SK-N-MC (cell line): ENCODE data around the gene FOXO1.
A peak's percentile ranks its signal among the peaks of the same experiment; 100 is the strongest.

Experiments
- DNase-seq: peaks from one replicate; pipeline ENCODE4 v3.0.0-alpha.2; 2011; ENCODE audit warnings: low read depth, low spot score
- H3K27ac ChIP-seq: fragments of 200-600 bp; sonication (generic); 2 replicates; pipeline ENCODE4 v1.5.1; 2016; ENCODE audit warnings: mixed run types
- H3K36me3 ChIP-seq: fragments of 200-600 bp; sonication (generic); 2 replicates; pipeline ENCODE4 v1.6.1; 2017; ENCODE audit warnings: antibody characterized with exemption, low read length, mixed read lengths; ENCODE audit not compliant: insufficient read depth
- H3K4me3 ChIP-seq: fragments of 200-600 bp; sonication (generic); 2 replicates; pipeline ENCODE4 v1.5.1; 2016
- H3K9ac ChIP-seq: fragments of 200-600 bp; sonication (generic); 2 replicates; pipeline ENCODE4 v1.8.0; 2017; ENCODE audit warnings: mixed run types, mixed read lengths; ENCODE audit not compliant: insufficient read length
- H3K9me3 ChIP-seq: fragments of 200-600 bp; sonication (generic); 2 replicates; pipeline ENCODE4 v1.6.1; 2017; ENCODE audit warnings: low read depth, mild to moderate bottlenecking, antibody characterized with exemption, low read length, moderate library complexity, mixed read lengths
- EZH2 ChIP-seq: fragments of 200-600 bp; sonication (generic); IDR thresholded peaks from one replicate; pipeline ENCODE4 v1.6.1; 2017; ENCODE audit warnings: antibody characterized with exemption
- FOXP2 ChIP-seq: optimal IDR thresholded peaks from 2 replicates; pipeline ENCODE3; 2011; ENCODE audit warnings: mild to moderate bottlenecking, moderate library complexity; ENCODE audit not compliant: insufficient read depth; ENCODE audit errors: extremely low read length, control extremely low read depth
- POLR2AphosphoS5 ChIP-seq: IDR thresholded peaks from 2 replicates; pipeline ENCODE4 v1.6.1; 2012; ENCODE audit warnings: mild to moderate bottlenecking, low read depth, low read length, borderline replicate concordance

FOXO1 gene

GRCh38 chr13:40651866-40652587 is 14.4 kb downstream of the FOXO1 start:
- Histone ChIP-seq H3K27ac (no peak overlapping the region), H3K4me3 (no peak overlapping the region), H3K36me3 (no peaks in the 10 kb centered on the region), H3K9me3 (no peaks in the 10 kb centered on the region), H3K9ac (no peak overlapping the region)
- no peak for DNase-seq
- TF ChIP-seq POLR2AphosphoS5, result no peak
- no peak for TF ChIP-seq FOXP2
- no peak for TF ChIP-seq EZH2

GRCh38 chr13:40648841-40649240 is 17.6 kb downstream of the FOXO1 start:
- Histone ChIP-seq H3K9me3 (no peaks in the 10 kb centered on the region), H3K27ac (peak overlapping the region; percentile 87), H3K4me3 (no peak overlapping the region), H3K9ac (no peak overlapping the region), H3K36me3 (no peaks in the 10 kb centered on the region)
- TF ChIP-seq POLR2AphosphoS5 (no peak), EZH2 (no peak), FOXP2 (no peak)
- DNase-seq, result no peak

GRCh38 chr13:40648040-40648439 is 18.4 kb downstream of the FOXO1 start:
- Histone ChIP-seq H3K9me3 (no peaks in the 10 kb centered on the region), H3K27ac (peak overlapping the region; percentile 23; the same call in 1 of the 2 replicates), H3K4me3 (no peak overlapping the region), H3K36me3 (no peaks in the 10 kb centered on the region), H3K9ac (no peak overlapping the region)
- DNase-seq, result no peak
- TF ChIP-seq FOXP2 (no peak), EZH2 (no peak), POLR2AphosphoS5 (no peak)

- TF ChIP-seq POLR2AphosphoS5, result no peak
- no peak for TF ChIP-seq FOXP2
- TF ChIP-seq EZH2, result no peak
- Histone ChIP-seq H3K9me3 (no peaks in the 10 kb centered on the region), H3K9ac (no peak overlapping the region), H3K36me3 (no peaks in the 10 kb centered on the region), H3K4me3 (no peak overlapping the region), H3K27ac (no peak overlapping the region)
- no peak for DNase-seq
These were observed 21.4 kb downstream of the FOXO1 start for GRCh38 chr13:40644838-40645604.

GRCh38 chr13:40640845-40641458 is 25.5 kb downstream of the FOXO1 start:
- Histone ChIP-seq H3K4me3 (no peak overlapping the region), H3K9ac (no peak overlapping the region), H3K36me3 (no peaks in the 10 kb centered on the region), H3K9me3 (no peaks in the 10 kb centered on the region), H3K27ac (no peak overlapping the region)
- DNase-seq, result no peak
- TF ChIP-seq FOXP2, result no peak
- no peak for TF ChIP-seq EZH2
- TF ChIP-seq POLR2AphosphoS5, result no peak

GRCh38 chr13:40640202-40640601 is 26.2 kb downstream of the FOXO1 start:
- Histone ChIP-seq H3K9me3 (no peaks in the 10 kb centered on the region), H3K4me3 (no peak overlapping the region), H3K9ac (no peak overlapping the region), H3K27ac (no peak overlapping the region), H3K36me3 (no peaks in the 10 kb centered on the region)
- DNase-seq, result no peak
- TF ChIP-seq FOXP2, result no peak

- no peak overlapping the region for H3K27ac ChIP-seq
- H3K36me3 ChIP-seq, result no peaks in the 10 kb centered on the region
- no peak overlapping the region for H3K4me3 ChIP-seq
- no peaks in the 10 kb centered on the region for H3K9me3 ChIP-seq
- no peak for DNase-seq
- H3K9ac ChIP-seq, result no peak overlapping the region
- TF ChIP-seq FOXP2, result no peak
- TF ChIP-seq EZH2, result no peak
- no peak for TF ChIP-seq POLR2AphosphoS5
These were observed 27.2 kb downstream of the FOXO1 start for GRCh38 chr13:40639221-40639681.

GRCh38 chr13:40637643-40638042 is 28.8 kb downstream of the FOXO1 start:
- no peak overlapping the region for H3K27ac ChIP-seq
- H3K36me3 ChIP-seq, result no peaks in the 10 kb centered on the region
- TF ChIP-seq POLR2AphosphoS5 (no peak), FOXP2 (no peak), EZH2 (no peak)
- no peak for DNase-seq
- H3K4me3 ChIP-seq, result no peak overlapping the region
- no peak overlapping the region for H3K9ac ChIP-seq
- no peaks in the 10 kb centered on the region for H3K9me3 ChIP-seq
